Measurements from ENCODE around the gene ABCB4.

DNA sequence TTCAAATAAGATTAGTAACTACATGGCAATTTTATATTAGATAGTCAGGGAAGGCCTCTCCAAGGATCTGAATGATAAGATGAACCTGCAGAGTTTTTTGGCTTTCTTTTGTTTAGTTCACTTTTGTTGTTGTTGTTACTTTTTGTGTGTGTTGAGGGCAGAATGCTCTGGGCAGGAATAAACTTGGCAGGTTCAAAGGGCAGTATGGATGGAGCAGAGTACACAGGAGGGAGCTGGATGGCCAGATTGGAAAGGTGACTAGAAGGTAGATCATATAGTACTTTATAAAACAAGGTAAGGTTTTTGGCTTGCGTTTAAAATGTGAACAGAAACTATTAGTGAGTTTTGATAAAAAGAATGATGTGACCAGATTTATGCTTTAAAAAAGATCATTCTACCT is 112.1 kb downstream of the ABCB4 start:
- TF ChIP-seq, protein P1, sequence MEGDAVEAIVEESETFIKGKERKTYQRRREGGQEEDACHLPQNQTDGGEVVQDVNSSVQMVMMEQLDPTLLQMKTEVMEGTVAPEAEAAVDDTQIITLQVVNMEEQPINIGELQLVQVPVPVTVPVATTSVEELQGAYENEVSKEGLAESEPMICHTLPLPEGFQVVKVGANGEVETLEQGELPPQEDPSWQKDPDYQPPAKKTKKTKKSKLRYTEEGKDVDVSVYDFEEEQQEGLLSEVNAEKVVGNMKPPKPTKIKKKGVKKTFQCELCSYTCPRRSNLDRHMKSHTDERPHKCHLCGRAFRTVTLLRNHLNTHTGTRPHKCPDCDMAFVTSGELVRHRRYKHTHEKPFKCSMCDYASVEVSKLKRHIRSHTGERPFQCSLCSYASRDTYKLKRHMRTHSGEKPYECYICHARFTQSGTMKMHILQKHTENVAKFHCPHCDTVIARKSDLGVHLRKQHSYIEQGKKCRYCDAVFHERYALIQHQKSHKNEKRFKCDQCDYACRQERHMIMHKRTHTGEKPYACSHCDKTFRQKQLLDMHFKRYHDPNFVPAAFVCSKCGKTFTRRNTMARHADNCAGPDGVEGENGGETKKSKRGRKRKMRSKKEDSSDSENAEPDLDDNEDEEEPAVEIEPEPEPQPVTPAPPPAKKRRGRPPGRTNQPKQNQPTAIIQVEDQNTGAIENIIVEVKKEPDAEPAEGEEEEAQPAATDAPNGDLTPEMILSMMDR (IDR thresholded peaks at IDR 0.05): no peak
- TF ChIP-seq POLR2A (IDR thresholded peaks at IDR 0.05) (no peak), POLR2AphosphoS5 (IDR thresholded peaks at IDR 0.05) (no peak)

Measured in prostate gland (tissue), 2 donors.